ENCODE data around the gene PCGF3.
"Not testable (repeated sequence)": the region's sequence is repeated elsewhere in the genome, so short reads cannot be mapped to it uniquely, and the experiment has no call there.

The PCGF3 gene

DNA sequence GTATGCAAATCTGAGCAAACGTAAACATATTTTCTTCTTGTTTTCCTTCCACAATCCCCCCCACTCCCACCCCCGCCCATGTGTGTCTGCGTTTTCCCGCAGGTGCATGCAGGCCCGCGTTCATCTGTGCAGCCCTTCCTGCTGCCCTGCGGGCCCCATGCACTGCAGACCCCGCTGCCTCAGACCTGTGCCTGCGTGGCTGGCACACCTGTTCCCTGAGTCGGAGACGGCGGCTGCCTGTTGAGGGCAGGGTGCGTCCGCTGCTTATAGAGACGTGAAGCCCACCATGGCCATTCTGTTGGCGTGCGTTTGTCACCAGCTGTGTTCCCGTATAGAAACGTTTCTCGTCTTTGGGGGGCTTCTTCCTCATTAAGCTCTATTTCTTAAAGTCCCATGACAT lies 51.5 kb downstream of the PCGF3 start:
- H2BK120ac ChIP-seq (ENCODE audit: low read depth, low read length), result no peak overlapping the region
- H2BK12ac ChIP-seq (ENCODE audit: low read length in 2 of 2), result no peak overlapping the region
- no peaks in the 10 kb centered on the region for H3K27me3 ChIP-seq (ENCODE audit: control insufficient read depth in 1 of 2, insufficient read depth in 1 of 2, low read length in 2 of 2)
- peaks cover 37% of the 10 kb centered on the region for H3K79me1 ChIP-seq (replicated peaks; ENCODE audit: low read length, poor library complexity, severe bottlenecking)
- DNase-seq, result no peak
- no peak overlapping the region for H3K23ac ChIP-seq (ENCODE audit: low read length in 2 of 2)
- 97% methylated on average over 16 of the region's 20 CpGs for WGBS
- H3K4ac ChIP-seq (ENCODE audit: low read depth in 1 of 2, low read length in 2 of 2), result no peak overlapping the region
- no peak overlapping the region for H4K91ac ChIP-seq (ENCODE audit: low read length)
- no peak overlapping the region for H3K14ac ChIP-seq (ENCODE audit: low read length in 2 of 2)
- H2AFZ ChIP-seq (ENCODE audit: low read depth, low read length), result no peak overlapping the region
- H3K18ac ChIP-seq (ENCODE audit: low read depth in 1 of 2, low read length in 2 of 2), result no peak overlapping the region
- no peak overlapping the region for H2BK5ac ChIP-seq (ENCODE audit: low read depth, low read length, poor library complexity, severe bottlenecking)
- H3K9ac ChIP-seq (ENCODE audit: low read length), result no peak overlapping the region
- H2BK15ac ChIP-seq (ENCODE audit: low read depth, poor library complexity, severe bottlenecking), result no peak overlapping the region
- H3K4me2 ChIP-seq (ENCODE audit: low read length, poor library complexity, severe bottlenecking), result no peak overlapping the region
- H3K36me3 ChIP-seq (ENCODE audit: control insufficient read depth in 1 of 2, insufficient read depth in 2 of 2, low read depth in 1 of 2, low read length in 2 of 2), result peaks cover 63% of the 10 kb centered on the region in 2 experiments
- H3K4me3 ChIP-seq (ENCODE audit: insufficient read depth in 1 of 2, low read depth in 1 of 2, low read length in 2 of 2), result no peak overlapping the region
- H4K8ac ChIP-seq (ENCODE audit: low read length), result no peak overlapping the region
- no peak overlapping the region for H3K27ac ChIP-seq (ENCODE audit: low read length, poor library complexity, severe bottlenecking)
- H2AK5ac ChIP-seq (ENCODE audit: low read length, severe bottlenecking), result no peak overlapping the region
- no peaks in the 10 kb centered on the region for H3K9me3 ChIP-seq (ENCODE audit: control insufficient read depth, low read length)
- peaks cover 6% of the 10 kb centered on the region for H3K4me1 ChIP-seq (ENCODE audit: control insufficient read depth, insufficient read depth, low read depth, low read length)

DNA sequence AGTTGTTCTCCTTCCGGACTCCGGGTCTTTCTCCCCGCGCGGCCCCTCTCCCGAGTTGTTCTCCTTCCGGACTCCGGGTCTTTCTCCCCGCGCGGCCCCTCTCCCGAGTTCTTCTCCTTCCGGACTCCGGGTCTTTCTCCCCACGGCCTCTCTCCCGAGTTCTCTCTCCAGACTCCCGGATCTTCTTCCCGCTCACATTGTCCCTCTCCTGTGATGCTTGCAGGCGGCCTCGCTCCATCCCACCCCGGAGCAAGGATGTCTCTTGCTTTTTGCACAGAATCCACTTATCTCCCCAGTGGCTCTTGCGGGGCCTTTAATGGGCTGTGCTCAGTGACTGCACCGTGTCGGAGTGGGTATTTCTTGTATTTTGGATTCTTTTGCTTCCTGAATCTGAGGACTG lies 54.2 kb downstream of the PCGF3 start:
- peaks cover 36% of the 10 kb centered on the region for H3K79me1 ChIP-seq (replicated peaks; ENCODE audit: low read length, poor library complexity, severe bottlenecking)
- not testable (repeated sequence) for H3K23ac ChIP-seq (ENCODE audit: low read length in 2 of 2); H3K9me3 ChIP-seq (ENCODE audit: control insufficient read depth, low read length); H2BK5ac ChIP-seq (ENCODE audit: low read depth, low read length, poor library complexity, severe bottlenecking); H2AK5ac ChIP-seq (ENCODE audit: low read length, severe bottlenecking); H2BK15ac ChIP-seq (ENCODE audit: low read depth, poor library complexity, severe bottlenecking); H4K8ac ChIP-seq (ENCODE audit: low read length); H3K4me3 ChIP-seq (ENCODE audit: insufficient read depth in 1 of 2, low read depth in 1 of 2, low read length in 2 of 2); H4K91ac ChIP-seq (ENCODE audit: low read length); H3K4ac ChIP-seq (ENCODE audit: low read depth in 1 of 2, low read length in 2 of 2); H2AFZ ChIP-seq (ENCODE audit: low read depth, low read length); H3K27me3 ChIP-seq (ENCODE audit: control insufficient read depth in 1 of 2, insufficient read depth in 1 of 2, low read length in 2 of 2); H2BK12ac ChIP-seq (ENCODE audit: low read length in 2 of 2); H3K18ac ChIP-seq (ENCODE audit: low read depth in 1 of 2, low read length in 2 of 2); DNase-seq; H2BK120ac ChIP-seq (ENCODE audit: low read depth, low read length); H3K27ac ChIP-seq (ENCODE audit: low read length, poor library complexity, severe bottlenecking); H3K14ac ChIP-seq (ENCODE audit: low read length in 2 of 2); H3K4me2 ChIP-seq (ENCODE audit: low read length, poor library complexity, severe bottlenecking); H3K9ac ChIP-seq (ENCODE audit: low read length)
- peaks cover 16% of the 10 kb centered on the region for H3K4me1 ChIP-seq (ENCODE audit: control insufficient read depth, insufficient read depth, low read depth, low read length)
- peaks cover 64 to 65% of the 10 kb centered on the region in 2 experiments for H3K36me3 ChIP-seq (ENCODE audit: control insufficient read depth in 1 of 2, insufficient read depth in 2 of 2, low read depth in 1 of 2, low read length in 2 of 2)
- 87% methylated on average over 13 of the region's 24 CpGs for WGBS

GRCh38 chr4:760616-761015 lies 55.0 kb downstream of the PCGF3 start:
- Histone ChIP-seq H2AFZ (ENCODE audit: low read depth, low read length) (no peak overlapping the region), H3K14ac (ENCODE audit: low read length in 2 of 2) (no peak overlapping the region), H3K4ac (ENCODE audit: low read depth in 1 of 2, low read length in 2 of 2) (no peak overlapping the region), H2BK5ac (ENCODE audit: low read depth, low read length, poor library complexity, severe bottlenecking) (no peak overlapping the region), H3K4me2 (ENCODE audit: low read length, poor library complexity, severe bottlenecking) (no peak overlapping the region), H3K36me3 (ENCODE audit: control insufficient read depth in 1 of 2, insufficient read depth in 2 of 2, low read depth in 1 of 2, low read length in 2 of 2) (peaks cover 60 to 63% of the 10 kb centered on the region in 2 experiments), H3K18ac (ENCODE audit: low read depth in 1 of 2, low read length in 2 of 2) (no peak overlapping the region), H2BK12ac (ENCODE audit: low read length in 2 of 2) (no peak overlapping the region), H3K9ac (ENCODE audit: low read length) (no peak overlapping the region), H4K91ac (ENCODE audit: low read length) (no peak overlapping the region), H3K79me1 (replicated peaks; ENCODE audit: low read length, poor library complexity, severe bottlenecking) (peaks cover 36% of the 10 kb centered on the region), H2BK120ac (ENCODE audit: low read depth, low read length) (no peak overlapping the region), H3K27me3 (ENCODE audit: control insufficient read depth in 1 of 2, insufficient read depth in 1 of 2, low read length in 2 of 2) (no peaks in the 10 kb centered on the region), H2BK15ac (ENCODE audit: low read depth, poor library complexity, severe bottlenecking) (no peak overlapping the region), H2AK5ac (ENCODE audit: low read length, severe bottlenecking) (no peak overlapping the region), H4K8ac (ENCODE audit: low read length) (no peak overlapping the region), H3K4me1 (ENCODE audit: control insufficient read depth, insufficient read depth, low read depth, low read length) (peaks cover 20% of the 10 kb centered on the region), H3K9me3 (ENCODE audit: control insufficient read depth, low read length) (no peaks in the 10 kb centered on the region), H3K4me3 (ENCODE audit: insufficient read depth in 1 of 2, low read depth in 1 of 2, low read length in 2 of 2) (no peak overlapping the region), H3K27ac (ENCODE audit: low read length, poor library complexity, severe bottlenecking) (no peak overlapping the region), H3K23ac (ENCODE audit: low read length in 2 of 2) (no peak overlapping the region)
- DNase-seq, result no peak
- WGBS, result 97% methylated on average over 20 of the region's 21 CpGs

GRCh38 chr4:761086-761485 lies 55.5 kb downstream of the PCGF3 start:
- H3K23ac ChIP-seq (ENCODE audit: low read length in 2 of 2), result no peak overlapping the region
- no peak overlapping the region for H3K9ac ChIP-seq (ENCODE audit: low read length)
- H2BK120ac ChIP-seq (ENCODE audit: low read depth, low read length), result no peak overlapping the region
- H3K18ac ChIP-seq (ENCODE audit: low read depth in 1 of 2, low read length in 2 of 2), result no peak overlapping the region
- no peak overlapping the region for H2AFZ ChIP-seq (ENCODE audit: low read depth, low read length)
- no peak overlapping the region for H2BK5ac ChIP-seq (ENCODE audit: low read depth, low read length, poor library complexity, severe bottlenecking)
- no peak overlapping the region for H3K4me2 ChIP-seq (ENCODE audit: low read length, poor library complexity, severe bottlenecking)
- no peak overlapping the region for H2BK12ac ChIP-seq (ENCODE audit: low read length in 2 of 2)
- H2BK15ac ChIP-seq (ENCODE audit: low read depth, poor library complexity, severe bottlenecking), result no peak overlapping the region
- H3K4ac ChIP-seq (ENCODE audit: low read depth in 1 of 2, low read length in 2 of 2), result no peak overlapping the region
- H4K91ac ChIP-seq (ENCODE audit: low read length), result no peak overlapping the region
- H3K14ac ChIP-seq (ENCODE audit: low read length in 2 of 2), result no peak overlapping the region
- H2AK5ac ChIP-seq (ENCODE audit: low read length, severe bottlenecking), result no peak overlapping the region
- no peaks in the 10 kb centered on the region for H3K27me3 ChIP-seq (ENCODE audit: control insufficient read depth in 1 of 2, insufficient read depth in 1 of 2, low read length in 2 of 2)
- H4K8ac ChIP-seq (ENCODE audit: low read length), result no peak overlapping the region
- WGBS, result 97% methylated on average over 12 of the region's 14 CpGs
- no peaks in the 10 kb centered on the region for H3K9me3 ChIP-seq (ENCODE audit: control insufficient read depth, low read length)
- H3K4me1 ChIP-seq (ENCODE audit: control insufficient read depth, insufficient read depth, low read depth, low read length), result peaks cover 24% of the 10 kb centered on the region
- no peak for DNase-seq
- H3K27ac ChIP-seq (ENCODE audit: low read length, poor library complexity, severe bottlenecking), result no peak overlapping the region
- peaks cover 64 to 68% of the 10 kb centered on the region in 2 experiments for H3K36me3 ChIP-seq (ENCODE audit: control insufficient read depth in 1 of 2, insufficient read depth in 2 of 2, low read depth in 1 of 2, low read length in 2 of 2)
- H3K79me1 ChIP-seq (replicated peaks; ENCODE audit: low read length, poor library complexity, severe bottlenecking), result peaks cover 36% of the 10 kb centered on the region
- no peak overlapping the region for H3K4me3 ChIP-seq (ENCODE audit: insufficient read depth in 1 of 2, low read depth in 1 of 2, low read length in 2 of 2)

All from mesenchymal stem cell (in vitro differentiated cells and primary cell).